Stimulated activated CD8-positive, alpha-beta memory T cell treated with anti-CD3 and anti-CD28 coated beads, Interleukin-7, amount 100 ng/mL, for 4 hours (primary cell): ENCODE measurements around the gene RNF113B.

Source experiments
- DNase-seq, 2 donors: peaks; one replicate each; pipeline ENCODE4 v3.0.0-alpha.2; 2020; ENCODE audit warnings: low read depth in 2 of 2

The RNF113B gene

GRCh38 chr13:98175043-98175442 lies 2.0 kb downstream of the RNF113B start:
- no peak for DNase-seq

- no peak for DNase-seq
These were observed 2.8 kb downstream of the RNF113B start for GRCh38 chr13:98174307-98174706.

GRCh38 chr13:98173431-98174152 lies 3.5 kb downstream of the RNF113B start:
- DNase-seq, result no peak

GRCh38 chr13:98172590-98173422 lies 4.3 kb downstream of the RNF113B start:
- DNase-seq, result no peak

GRCh38 chr13:98171900-98172589 lies 5.0 kb downstream of the RNF113B start:
- no peak for DNase-seq

GRCh38 chr13:98169331-98169730 lies 7.7 kb downstream of the RNF113B start:
- DNase-seq, result no peak

DNA sequence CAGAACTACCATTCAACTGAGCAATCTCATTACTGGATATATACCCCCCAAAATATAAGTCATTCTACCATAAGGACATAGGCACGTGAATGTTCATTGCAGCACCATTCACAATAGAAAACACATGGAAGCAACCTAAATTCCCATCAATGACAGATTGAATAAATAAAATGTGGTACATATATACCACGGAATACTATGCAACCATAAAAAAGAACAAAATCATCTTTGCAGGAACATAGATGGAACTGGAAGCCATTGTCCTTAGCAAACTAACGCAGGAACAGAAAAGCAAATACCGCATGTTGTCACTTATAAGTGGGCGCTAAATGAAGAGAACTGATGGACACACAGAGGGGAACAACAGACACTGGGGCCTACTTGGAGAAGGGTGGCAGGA lies 14.1 kb downstream of the RNF113B start:
- no peak for DNase-seq

DNA sequence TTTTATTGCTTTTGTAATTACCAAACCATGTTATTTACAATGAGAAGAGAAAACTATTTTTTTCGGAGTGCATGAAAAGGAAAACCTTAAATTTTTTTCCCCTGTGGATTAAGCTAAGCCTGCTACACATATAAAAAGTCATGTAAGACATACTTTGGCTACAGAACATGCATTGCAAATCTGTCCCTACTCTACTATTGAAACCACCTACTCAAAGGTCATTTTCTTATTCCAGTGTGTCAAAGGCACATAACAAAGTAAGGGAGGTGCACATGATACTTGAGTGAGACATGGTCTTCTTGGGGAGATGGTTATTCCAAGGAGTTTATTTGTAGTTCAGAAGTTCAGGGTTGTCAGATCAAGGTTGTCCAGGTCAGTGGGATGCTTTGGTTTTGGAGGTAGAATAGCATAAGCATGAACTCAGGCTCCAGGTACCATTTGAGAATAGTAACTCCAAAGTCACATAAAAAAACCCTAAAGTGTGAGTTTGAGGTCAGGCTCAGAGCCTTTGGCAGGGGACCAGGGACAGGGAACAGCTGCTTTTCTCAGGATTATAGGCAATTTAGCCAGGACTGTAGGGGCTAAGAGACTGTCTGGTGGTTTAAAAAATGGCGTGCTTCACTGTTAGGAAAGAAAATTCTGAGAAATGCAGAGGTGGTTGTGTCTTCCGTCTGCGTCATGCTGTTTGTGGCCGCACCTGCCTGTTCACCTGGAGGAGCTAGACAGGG lies 18.7 kb downstream of the RNF113B start:
- no peak for DNase-seq

- no peak for DNase-seq
These were observed 19.5 kb downstream of the RNF113B start for GRCh38 chr13:98157609-98158008.

DNA sequence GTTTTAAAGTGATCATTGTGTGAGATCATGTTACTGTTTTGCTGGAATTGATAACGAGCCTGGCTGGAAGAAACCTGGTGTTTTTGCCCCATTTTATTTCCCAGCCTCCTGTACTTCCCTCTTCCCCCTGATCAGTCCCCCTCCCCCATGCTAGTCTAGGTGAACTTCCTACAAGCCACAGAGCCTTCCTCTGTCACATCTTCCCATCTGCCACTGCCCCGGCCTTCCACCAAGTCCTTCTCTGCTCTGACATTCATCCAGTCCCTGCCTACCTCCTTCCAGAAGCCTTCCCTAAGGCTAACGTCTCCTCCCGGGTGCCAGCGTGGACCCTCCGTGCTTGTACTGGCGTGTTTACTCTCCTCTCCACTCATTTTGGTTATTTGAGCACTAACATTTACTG lies 19.9 kb downstream of the RNF113B start:
- DNase-seq, result no peak

- DNase-seq, result no peak
These were observed 20.8 kb downstream of the RNF113B start for GRCh38 chr13:98156259-98156658.

GRCh38 chr13:98155475-98156109 lies 21.5 kb downstream of the RNF113B start:
- no peak for DNase-seq

DNA sequence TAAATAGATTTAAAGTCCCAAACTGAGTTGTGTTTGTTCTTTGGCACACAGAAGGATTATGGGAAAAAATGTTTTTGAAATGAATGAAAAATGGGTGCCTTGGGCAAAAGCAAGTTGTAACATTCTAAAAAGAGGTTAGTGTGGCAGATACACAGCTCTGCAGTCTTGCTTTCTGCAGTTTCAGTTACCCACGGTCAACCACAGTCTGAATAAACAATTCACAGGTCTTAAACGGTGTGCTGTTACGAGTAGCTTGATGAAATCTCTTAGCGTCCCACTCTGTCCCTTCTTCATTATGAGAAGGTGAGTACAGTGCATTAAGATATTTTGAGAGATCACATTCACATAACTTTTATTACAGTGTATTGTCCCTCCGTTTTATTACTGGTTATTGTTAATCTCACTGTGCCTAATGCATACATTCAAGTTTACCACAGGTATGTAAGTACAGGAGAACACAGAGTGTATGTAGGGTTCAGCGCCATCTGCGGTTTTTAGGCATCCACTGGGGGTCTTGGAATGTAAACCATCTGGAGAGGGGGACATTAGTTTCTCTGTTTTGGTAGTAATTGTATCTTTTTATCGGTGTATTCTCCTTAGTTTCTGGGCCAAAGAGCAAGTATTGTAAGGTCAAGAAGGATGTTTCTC lies 26.1 kb downstream of the RNF113B start:
- DNase-seq, result no peak

DNA sequence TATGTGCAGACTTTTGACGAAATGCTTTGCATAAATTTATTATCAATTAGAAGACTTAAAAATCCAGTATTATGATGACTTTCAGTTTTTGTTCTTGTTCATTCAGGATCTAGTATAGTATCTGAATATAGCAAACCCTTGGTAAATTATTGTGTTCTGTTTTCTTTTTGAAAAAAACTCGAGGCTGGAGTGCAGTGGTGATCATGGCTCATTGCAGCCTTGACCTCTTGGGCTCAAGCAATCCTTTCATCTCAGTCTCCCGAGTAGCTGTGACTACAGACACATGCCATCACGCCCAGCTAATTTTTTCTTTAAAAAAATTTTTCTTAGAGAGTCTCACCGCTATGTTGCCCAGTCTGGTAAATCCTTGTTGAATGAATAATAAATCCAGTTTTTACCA lies 29.5 kb downstream of the RNF113B start:
- DNase-seq, result no peak

DNA sequence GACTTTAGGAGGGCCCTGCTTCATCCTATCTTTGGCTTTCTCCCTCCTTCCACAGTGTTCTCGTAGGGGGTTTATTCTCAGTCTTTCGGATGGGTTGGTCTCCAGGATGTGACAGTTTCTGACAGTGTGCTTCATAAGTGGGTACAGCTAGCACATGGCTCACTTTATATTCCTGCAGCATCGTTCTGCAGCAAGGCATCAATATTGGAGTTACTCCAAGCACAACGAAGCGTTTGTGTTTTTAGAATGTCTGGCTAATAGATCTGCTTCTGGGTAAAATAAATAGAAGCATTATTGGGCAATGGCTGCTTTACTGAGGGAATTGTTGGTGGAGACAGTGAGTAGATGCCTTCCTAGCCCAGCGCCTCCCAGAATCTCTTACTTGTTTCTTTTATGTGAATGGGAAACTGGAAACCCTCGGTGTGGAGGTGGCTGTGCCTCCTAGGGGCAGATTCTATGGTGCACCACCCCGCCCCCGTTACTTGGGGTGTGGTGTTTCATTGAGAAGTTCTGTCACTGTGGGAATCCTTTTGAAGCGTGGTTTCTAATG lies 32.2 kb downstream of the RNF113B start:
- DNase-seq, result no peak

DNA sequence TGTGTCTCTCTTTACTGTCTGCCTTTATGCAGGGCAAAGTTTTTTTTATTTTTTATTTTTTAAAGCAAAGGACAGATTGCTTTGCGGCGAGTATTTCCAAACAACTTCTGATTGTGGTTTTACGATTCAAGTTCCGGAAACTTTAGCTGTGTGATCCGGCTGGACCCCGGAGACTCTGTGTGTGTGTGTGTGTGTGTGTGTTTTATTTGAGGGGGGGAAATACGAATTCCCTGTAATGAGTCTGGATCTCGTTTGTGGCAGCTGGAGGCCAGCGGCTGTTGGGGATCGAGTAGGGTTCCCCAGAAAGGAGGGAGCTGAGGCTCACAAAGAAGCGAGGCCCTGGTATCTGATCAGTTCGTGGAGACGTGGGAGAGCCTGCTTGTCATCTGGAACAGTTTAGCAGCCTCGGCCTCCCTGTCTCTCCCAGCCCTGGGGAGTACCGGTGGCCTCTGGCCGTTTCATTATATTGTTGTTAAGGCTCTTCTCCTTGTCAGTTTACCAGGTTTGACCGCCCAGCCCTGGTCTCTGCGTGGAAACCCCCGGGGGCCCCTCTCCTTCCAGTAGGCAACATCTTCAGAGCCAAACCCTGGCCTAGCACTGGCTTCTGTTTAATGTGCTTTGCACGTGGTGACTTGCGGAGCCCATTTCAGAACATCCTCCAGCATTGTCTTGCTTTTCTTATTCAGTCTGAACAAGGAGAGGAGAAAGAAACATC lies 32.9 kb downstream of the RNF113B start:
- no peak for DNase-seq

GRCh38 chr13:98143601-98144026 lies 33.5 kb downstream of the RNF113B start:
- DNase-seq, result no peak

DNA sequence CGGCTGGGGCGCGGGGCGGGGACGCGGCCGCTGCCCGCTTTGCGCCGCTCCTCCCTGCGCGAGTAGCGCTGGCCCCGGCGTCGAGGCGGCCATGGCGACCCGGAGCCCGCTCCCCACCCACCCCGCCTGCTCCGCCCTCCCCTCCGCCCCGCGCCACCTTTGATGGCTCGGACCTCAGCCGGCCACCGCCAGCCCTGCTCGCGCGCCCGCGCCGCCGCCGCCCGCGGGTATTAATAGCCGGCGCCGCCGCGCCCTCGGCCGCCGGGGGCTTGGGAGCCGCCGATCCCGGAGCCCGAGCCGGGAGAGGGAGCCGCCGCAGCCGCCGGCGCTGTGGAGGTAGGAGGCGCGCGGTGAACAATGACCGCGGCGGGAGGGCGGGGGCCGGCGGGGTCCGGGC lies 33.9 kb downstream of the RNF113B start:
- DNase-seq, result no peak

- no peak for DNase-seq
These were observed 34.5 kb downstream of the RNF113B start, which contains the start of gene FARP1 for GRCh38 chr13:98142380-98143156. FARP1 (plus strand) TSS chr13:98143094; CDS start chr13:98213243, 70,149 bp downstream.
